ENCODE results near the gene NFKBIA.

DNA sequence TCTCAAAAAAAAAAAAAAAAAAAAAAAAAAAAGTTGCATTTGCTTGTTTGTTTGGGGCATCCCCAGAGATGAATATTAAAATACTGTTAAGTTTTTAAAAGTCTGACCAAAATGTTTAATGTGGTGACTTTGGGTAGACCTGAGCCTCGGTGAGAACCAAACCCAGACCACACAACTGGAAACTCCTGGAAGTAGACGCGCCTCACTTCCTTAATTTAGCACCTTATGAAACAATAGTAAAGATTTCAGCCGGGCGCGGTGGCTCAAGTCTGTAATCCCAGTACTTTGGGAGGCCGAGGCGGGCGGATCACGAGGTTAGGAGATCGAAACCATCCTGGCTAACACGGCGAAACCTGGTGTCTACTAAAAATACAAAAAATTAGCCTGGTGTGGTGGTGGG lies 9.3 kb downstream of the NFKBIA start:
- TF ChIP-seq, protein P1, sequence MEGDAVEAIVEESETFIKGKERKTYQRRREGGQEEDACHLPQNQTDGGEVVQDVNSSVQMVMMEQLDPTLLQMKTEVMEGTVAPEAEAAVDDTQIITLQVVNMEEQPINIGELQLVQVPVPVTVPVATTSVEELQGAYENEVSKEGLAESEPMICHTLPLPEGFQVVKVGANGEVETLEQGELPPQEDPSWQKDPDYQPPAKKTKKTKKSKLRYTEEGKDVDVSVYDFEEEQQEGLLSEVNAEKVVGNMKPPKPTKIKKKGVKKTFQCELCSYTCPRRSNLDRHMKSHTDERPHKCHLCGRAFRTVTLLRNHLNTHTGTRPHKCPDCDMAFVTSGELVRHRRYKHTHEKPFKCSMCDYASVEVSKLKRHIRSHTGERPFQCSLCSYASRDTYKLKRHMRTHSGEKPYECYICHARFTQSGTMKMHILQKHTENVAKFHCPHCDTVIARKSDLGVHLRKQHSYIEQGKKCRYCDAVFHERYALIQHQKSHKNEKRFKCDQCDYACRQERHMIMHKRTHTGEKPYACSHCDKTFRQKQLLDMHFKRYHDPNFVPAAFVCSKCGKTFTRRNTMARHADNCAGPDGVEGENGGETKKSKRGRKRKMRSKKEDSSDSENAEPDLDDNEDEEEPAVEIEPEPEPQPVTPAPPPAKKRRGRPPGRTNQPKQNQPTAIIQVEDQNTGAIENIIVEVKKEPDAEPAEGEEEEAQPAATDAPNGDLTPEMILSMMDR (IDR thresholded peaks at IDR 0.05): no peak
- TF ChIP-seq POLR2A (IDR thresholded peaks at IDR 0.05): no peak
- no peak for TF ChIP-seq POLR2AphosphoS5 (IDR thresholded peaks at IDR 0.05)
